Iris pigment epithelial cell (primary cell): ENCODE results near the gene ORM2.
A peak's percentile ranks its signal among the peaks of the same experiment; 100 is the strongest.
"Not testable (repeated sequence)": the region's sequence is repeated elsewhere in the genome, so short reads cannot be mapped to it uniquely, and the experiment has no call there.

Source experiments
- DNase-seq: peaks from one replicate; pipeline ENCODE4 v3.0.0-alpha.2; 2011; ENCODE audit warnings: low read depth

The ORM2 gene

DNA sequence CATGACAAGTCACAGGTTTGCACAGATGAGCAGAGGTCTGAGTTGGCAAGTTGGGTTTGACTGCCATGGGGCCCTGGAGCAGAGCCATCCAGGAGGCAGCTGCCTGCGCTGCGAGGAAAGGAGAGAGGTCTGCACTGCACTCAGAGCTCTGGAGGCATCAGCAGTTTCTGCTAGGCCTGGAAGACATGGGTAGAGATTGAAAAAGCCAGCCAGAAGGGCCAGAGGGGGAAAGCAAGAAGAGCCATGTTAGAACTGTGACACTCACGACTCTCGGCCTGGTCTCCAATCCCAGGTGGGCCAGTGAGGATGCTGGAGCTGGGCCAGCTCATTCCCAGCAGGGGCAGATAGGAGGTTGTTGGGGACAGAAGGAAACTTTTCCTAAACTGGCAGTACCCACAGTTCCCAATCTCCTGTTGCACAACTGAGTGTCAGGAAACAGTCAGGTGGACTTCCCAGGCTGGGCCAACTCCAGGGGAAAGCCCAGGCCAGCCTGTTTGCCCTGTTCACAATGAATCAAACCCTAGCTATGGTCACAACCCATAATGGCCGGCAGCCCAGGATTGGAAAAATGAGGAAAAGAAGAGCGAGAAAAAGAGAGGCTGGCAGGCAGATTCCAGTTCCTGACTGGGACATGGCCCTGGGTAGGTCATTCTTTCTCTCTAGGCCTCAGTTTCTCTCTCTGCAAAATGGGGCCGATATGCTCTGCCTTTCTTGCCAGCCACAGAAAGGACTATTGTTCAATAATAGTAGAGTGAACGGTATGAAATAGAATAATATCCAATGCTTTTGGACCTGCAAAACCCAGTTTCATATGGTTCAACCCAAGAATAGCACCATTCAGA is 14.6 kb upstream of the ORM2 start:
- DNase-seq, result no peak

DNA sequence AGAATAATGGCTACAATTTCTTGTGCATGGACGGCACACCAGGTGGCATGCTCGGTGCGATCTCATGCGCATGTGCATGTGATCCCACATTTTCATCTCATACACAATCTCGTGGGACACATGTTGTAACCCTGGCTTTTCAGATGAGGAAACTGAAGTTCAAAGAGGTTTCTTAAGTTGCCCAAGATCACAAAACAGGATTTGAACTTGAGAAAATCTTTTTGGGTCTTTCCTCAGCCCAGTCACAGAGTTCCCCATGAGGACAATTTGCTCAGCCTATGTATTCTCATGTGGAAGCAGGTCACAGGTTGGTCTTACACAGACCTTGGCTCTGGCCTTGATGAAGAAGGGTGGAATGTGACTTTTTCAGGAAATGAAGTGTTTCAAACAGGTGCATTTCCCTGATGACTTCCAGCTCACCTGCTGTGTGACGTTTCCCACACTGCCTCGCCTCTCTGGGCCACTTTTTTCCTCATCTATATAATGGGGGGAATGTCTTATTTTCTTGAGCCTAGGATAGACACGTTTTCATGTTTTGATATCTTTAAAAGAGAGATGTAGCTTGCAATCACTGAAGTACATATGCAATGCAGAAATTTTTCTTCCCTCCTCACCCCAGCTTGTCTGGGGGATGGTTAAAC is 13.8 kb upstream of the ORM2 start:
- DNase-seq, result no peak

DNA sequence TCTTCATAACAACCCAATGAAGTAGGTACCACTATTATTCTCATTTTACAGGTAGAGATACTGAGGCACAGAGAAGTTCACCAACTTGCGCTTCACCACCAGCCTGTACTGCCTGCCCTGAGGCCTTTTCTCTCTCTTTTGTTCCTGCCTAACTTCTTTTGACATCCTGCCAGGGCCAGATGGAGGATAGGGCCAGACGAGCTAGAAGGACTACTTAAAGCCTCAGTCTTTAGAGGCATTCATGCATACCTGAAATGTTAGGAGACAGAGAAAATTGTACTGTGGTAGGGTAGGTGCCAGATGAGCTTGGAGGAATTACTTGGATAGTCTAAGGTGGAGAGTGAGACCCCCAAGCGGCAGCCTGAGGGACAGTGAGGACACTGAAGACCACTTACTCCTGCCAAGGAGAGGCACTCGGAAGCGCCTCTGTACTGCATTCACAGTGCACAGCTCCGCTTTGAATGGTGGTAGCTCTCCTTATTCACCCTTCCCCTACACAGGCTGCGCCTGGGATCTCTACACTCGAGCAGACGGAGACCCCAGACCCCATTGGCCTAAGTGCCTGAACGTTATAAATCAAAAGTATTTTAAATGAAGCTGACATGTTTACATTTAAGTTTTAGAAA is 13.0 kb upstream of the ORM2 start:
- peak; percentile 11 for DNase-seq

DNA sequence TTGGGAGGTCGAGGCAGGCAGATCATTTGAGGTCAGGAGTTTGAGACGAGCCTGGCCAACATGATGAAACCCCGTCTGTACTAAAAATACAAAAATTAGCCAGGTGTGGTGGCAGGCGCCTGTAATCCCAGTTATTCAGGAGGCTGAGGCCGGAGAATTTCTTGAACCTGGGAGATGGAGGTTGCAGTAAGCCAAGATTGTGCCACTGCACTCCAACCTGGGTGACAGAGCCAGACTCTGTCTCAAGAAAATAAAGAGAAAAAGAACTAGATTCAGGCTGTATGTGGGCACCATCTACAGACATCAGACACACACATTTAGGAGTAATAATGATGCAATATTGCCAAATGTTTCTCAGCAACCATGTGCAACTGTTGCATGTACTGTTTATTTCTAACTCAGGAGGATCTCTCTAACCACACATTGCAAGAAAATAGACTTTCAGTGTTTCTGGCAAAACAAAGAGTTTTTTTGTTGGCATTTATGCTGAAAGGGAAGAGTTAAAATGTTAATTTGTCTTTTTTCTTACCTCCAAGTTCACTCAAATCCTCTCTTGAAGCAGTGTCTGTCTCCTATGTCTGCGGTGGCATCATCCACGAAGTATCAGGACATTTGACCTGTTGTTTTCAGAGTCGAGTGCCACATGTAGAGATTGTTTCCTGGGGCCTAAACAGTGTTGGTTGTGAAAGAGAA is 11.9 kb upstream of the ORM2 start:
- peak; percentile 75 for DNase-seq

DNA sequence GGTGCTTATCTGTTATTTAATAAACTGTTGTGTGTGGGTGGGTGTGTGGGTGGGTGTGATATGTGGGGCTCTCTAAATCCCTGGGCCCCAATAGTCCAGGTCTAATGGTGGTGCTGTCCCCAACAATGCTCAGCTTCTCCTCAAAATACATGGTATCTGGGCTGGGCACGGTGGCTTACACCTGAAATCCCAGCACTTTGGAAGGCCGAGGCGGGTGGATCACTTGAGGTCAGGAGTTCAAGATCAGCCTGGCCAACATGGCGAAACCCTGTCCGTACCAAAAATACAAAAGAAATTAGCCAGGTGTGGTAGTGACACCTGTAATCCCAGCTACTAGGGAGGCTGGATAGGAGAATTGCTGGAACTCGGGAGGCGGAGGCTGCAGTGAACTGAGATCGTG is 11.3 kb upstream of the ORM2 start:
- no peak for DNase-seq

DNA sequence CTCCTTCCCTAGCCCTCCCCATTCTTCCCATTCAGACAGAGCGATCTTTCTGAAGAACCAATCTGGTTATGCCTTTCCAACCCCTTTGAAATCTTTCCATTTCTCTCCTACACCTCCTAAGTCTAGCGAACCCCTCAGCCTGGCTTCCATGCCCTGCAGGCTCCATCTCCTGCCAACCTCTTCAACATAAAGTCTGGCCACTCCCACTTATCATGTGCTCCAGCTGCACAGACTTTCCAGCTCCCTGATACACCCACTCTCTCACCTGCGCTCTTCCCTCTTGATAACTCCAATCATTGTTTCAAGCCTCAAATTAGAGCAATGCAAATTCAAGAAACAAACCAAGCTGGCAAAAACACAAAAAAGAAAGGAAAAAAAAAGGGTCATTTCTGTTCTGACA is 10.5 kb upstream of the ORM2 start:
- no peak for DNase-seq

DNA sequence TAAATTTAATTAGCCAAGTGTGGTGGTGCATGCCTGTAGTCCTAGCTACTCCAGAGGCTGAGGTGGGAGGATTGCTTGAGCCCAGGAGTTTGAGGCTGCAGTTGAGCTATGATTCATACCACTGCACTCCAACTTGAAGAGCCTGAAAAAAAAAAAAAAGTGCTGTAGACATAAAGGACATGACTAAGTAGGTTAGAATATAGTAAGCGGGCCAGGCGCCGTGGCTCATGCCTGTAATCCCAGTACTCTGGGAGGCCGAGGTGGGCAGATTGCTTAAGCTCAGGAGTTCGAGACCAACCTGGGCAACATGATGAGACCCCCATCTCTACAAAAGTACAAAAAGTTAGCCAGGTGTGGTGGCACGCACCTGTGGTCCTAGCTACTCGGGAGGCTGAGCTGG is 9.0 kb upstream of the ORM2 start:
- DNase-seq, result peak; percentile 90

DNA sequence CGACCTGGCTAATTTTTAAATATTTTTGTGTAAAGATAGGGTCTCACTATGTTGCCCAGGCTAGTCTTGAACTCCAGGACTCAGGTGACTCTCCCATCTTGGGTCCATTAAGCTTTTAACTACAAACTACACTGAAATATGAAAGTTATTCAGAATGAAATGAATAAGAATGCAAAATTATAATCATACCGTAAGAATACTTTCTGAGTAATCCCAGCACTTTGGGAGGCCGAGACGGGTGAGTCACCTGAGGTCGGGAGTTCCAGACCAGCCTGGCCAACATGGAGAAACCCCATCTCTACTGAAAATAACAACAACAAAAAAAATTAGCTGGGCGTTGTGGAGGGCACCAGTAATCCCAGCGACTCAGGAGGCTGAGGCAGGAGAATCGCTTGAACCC is 7.9 kb upstream of the ORM2 start:
- DNase-seq, result peak; percentile 81

DNA sequence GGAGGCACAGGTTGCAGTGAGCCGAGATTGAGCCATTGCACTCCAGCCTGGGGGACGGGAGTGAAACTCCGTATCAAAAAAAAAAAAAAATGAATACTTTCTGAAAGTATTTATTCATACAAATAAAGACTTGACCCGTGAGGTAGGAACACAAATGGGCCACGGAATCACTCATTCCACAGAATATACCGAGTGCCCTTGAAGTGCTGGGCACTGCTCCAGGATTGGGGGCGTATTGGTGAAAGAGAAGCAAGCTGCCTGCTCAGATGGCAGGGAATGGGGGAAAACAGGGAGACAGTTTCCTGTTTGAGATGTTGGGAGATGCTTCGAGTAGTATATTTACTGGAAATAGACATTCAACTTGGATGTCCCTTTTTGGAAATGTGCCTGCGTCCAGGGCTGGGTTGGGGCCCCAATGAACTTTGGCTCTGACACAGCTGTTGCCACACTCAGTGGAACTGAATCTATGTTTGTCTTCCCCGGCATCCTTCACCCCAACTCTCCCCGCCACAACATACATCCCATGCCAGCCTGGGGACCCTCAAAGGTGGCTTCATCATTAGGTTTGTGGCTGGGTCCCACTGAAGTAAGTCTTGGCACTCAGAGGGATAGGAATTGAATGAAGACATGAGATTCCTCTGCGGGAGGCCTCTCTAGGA is 7.4 kb upstream of the ORM2 start:
- peak; percentile 29 for DNase-seq

DNA sequence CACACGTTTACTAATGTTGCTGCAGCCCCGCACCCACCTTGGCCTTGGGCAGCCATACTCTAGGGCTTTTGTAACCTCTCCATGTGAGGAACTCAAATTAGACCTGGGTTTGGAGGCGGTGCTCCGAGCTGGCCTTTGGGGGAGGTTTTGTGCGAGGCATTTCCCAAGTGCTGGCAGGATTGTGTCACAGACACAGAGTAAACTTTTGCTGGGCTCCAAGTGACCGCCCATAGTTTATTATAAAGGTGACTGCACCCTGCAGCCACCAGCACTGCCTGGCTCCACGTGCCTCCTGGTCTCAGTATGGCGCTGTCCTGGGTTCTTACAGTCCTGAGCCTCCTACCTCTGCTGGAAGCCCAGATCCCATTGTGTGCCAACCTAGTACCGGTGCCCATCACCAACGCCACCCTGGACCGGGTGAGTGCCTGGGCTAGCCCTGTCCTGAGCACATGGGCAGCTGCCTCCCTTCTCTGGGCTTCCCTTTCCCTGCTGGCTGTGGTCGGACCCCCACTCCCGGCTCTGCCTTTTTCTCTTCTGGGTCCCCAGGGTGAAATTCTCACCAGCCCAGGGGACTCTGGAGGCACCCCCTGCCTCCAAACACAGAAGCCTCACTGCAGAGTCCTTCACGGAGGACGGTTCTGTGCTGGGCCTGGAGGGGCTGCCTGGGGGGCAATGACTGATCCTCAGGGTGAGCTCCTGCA is 6.7 kb upstream of the ORM2 start, which contains the start of gene ORM1:
TSS of gene ORM1 (plus strand) at position 268 of the 701 bp plus-strand sequence. CDS start at position 304, 36 bp downstream.
- DNase-seq, result not testable (repeated sequence)

DNA sequence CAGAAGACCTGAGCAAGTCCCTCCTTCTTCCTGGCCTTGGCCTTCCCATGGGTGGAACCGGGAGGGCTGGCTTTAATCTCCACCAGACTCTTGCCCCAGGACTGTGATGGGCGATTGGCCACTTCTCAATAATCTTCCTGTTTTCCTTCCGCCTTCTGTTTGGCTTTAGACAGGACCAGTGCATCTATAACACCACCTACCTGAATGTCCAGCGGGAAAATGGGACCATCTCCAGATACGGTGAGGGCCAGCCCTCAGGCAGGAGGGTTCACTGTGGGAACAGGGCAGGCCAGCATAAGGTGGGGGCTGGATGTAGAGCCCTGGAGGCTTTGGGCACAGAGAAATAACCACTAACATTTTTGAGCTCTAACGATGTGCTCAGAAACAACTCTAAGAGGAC is 5.8 kb upstream of the ORM2 start:
- DNase-seq, result not testable (repeated sequence)

DNA sequence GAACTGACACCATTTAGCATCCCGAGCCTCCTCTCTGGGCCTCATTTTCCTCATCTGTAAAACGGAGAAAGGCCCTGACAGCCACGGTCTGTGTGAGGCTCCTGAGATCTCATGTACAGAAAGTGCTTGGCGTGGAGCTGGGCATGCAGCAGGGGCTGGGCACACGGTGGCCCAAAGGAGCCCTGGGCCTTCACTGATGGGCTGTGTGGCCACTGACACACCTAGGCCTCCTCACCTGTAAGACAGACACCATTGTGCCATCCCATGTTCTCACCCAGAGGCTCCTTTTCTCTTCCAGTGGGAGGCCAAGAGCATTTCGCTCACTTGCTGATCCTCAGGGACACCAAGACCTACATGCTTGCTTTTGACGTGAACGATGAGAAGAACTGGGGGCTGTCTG is 5.2 kb upstream of the ORM2 start:
- DNase-seq, result no peak

DNA sequence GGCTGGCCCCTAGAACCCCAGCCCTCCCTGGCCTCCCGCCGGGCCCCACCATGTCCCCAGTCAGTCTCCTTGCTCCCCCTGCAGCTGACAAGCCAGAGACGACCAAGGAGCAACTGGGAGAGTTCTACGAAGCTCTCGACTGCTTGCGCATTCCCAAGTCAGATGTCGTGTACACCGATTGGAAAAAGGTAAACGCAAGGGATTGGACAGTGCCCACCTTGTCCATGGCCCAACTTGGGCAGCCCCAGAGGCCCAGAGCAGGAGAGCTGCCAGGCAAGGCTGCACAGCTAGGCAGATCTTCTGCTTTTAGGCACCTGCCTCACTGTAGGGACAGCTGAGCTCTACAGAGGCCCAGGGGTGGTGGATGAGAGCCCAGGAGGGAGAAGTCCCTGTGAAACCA is 4.7 kb upstream of the ORM2 start:
- not testable (repeated sequence) for DNase-seq

DNA sequence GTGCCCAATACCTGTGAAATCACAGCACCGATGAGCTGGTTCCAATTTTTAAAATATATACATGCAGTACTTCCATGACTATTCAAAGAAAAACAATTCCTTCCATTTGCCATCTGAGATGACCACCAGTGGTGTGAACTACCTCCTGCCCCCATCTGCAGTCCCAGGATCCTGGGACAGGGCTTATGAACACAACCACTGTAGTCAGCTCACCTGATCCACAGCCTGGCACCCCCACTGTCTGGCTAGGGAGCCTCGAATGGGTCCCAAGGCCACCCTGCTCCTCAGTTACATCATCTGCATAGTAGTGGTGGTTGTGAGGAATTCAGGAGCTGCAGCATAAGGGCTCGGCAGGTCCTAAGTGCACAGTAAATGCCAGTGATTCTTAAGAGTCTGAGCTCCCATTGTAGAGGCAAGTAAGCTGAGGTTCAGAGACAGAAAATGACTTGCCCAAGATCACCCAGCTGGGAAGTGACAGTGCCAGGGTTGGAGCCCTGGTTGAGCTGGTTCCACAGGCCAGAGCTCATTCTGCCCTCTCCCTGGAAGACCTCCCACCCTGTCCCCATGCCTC is 3.9 kb upstream of the ORM2 start:
- DNase-seq, result peak; percentile 34

DNA sequence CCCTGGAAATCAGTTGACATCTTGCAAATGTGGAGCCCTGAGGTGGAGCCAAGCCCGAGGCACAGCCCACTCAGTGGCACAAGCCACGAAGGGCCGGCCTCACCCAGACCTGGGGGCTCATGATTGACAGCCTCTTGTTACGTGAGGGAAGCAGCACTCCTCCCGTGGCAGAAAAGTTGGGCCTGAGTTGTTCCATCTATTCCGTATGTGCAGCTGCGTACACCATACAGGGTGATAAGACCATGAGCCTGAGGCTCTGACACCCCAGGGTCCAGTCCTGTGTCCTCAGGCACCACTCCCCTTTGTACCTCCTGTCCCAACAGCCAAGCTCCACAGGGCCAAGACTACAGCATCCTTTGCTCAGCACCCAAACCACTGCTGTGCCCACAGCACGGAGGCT is 1.9 kb upstream of the ORM2 start:
- DNase-seq, result no peak

DNA sequence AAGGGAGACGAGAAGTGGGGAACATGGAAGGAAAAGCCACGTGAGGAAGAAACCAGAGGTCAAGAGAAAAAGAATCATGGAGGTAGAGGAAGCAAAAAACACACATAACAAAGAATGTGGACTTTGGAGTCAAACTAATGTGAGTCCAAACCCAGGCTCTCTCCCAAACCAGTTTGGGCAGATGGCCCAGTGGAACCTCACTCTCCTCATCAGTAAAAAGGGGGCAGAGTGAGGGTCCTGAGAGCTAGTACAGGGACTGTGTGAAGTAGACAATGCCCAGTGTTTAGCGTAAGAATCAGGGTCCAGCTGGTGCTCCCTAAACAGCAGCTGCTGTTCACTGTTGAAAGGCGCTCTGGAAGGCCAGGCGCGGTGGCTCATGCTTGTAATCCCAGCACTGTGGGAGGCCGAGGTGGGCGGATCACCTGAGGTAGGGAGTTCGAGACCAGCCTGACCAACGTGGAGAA is 1.3 kb upstream of the ORM2 start:
- not testable (repeated sequence) for DNase-seq

DNA sequence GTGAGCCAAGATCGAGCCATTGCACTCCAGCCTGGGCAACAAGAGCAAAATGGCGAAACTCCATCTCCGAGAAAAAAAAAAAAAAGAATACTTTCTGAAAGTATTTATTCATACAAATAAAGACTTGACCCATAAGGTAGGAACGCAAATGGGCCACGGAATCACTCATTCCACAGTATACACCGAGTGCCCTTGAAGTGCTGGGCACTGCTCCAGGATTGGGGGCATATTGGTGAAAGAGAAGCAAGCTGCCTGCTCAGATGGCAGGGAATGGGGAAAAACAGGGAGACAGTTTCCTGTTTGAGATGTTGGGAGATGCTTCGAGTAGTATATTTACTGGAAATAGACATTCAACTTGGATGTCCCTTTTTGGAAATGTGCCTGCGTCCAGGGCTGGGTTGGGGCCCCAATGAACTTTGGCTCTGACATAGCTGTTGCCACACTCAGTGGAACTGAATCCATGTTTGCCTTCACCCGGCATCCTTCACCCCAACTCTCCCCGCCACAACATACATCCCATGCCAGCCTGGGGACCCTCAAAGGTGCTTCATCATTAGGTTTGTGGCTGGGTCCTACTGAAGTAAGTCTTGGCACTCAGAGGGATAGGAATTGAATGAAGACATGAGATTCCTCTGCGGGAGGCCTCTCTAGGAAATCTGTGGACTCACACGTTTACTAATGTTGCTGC is 588 bp upstream of the ORM2 start:
- DNase-seq, result not testable (repeated sequence)

DNA sequence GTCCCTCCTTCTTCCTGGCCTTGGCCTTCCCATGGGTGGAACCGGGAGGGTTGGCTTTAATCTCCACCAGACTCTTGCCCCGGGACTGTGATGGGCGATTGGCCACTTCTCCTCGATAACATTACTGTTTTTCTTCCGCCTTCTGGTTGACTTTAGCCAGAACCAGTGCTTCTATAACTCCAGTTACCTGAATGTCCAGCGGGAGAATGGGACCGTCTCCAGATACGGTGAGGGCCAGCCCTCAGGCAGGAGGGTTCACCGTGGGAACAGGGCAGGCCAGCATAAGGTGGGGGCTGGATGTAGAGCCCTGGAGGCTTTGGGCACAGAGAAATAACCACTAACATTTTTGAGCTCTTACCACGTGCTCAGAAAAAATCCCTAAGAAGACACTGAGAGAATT is 967 bp downstream of the ORM2 start:
- no peak for DNase-seq

DNA sequence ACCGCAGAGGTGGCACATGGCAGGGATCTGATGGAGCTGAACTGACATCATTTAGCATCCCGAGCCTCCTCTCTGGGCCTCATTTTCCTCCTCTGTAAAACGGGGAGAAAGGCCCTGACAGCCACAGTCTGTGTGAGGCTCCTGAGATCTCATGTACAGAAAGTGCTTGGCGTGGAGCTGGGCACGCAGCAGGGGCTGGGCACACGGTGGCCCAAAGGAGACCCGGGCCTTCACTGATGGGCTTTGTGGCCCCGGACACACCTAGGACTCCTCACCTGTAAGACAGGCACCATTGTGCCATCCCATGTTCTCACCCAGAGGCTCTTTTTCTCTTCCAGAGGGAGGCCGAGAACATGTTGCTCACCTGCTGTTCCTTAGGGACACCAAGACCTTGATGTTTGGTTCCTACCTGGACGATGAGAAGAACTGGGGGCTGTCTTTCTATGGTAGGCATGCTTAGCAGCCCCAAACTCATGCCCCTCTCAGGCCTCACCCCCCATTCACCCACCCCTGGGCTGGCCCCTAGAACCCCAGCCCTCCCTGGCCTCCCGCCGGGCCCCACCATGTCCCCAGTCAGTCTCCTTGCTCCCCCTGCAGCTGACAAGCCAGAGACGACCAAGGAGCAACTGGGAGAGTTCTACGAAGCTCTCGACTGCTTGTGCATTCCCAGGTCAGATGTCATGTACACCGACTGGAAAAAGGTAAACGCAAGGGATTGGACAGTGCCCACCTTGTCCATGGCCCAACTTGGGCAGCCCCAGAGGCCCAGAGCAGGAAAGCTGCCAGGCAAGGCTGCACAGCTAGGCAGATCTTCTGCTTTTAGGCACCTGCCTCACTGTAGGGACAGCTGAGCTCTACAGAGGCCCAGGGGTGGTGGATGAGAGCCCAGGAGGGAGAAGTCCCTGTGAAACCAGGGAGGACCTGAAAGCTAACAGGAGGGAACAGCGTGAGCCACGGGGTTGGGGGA is 1.8 kb downstream of the ORM2 start:
- DNase-seq, result not testable (repeated sequence)
